ENCODE measurements around the gene SCO1.

SCO1 gene

GRCh38 chr17:10697092-10698081 lies at the start of gene SCO1, which contains the start of gene ADPRM:
SCO1 (minus strand) TSS chr17:10697533; CDS start chr17:10697507, 26 bp downstream.
ADPRM (plus strand) TSS chr17:10697594; CDS start chr17:10704927, 7,333 bp downstream.
- in situ Hi-C loops (cut with HindIII; ENCODE audit: low sequenced_read_pairs) = no loop called here

DNA sequence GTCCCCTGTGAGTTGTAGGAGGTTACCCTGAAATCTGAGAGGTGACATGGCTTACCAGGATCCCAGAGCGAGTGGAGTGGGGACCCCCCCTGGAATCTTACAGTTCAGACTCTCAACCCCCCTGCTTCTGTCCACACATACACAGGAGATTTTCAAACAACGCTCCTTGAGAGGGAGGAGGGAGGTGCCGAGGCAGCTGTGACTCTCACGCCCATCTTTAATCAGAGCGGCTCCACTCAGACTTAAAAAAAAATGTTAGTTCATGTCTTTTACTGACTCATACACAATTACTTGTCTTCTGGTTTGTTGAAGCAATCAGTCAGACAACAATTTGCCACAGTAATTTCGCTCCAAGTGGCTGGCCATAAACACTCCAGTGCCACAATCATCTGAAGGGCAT lies 47.9 kb upstream of the SCO1 start:
- in situ Hi-C loops (cut with HindIII; ENCODE audit: low sequenced_read_pairs) = no loop called here

- in situ Hi-C loops (cut with HindIII; ENCODE audit: low sequenced_read_pairs) = no loop called here
These were observed 47.2 kb upstream of the SCO1 start for GRCh38 chr17:10744501-10745000.

GRCh38 chr17:10743316-10744009 lies 46.1 kb upstream of the SCO1 start:
- in situ Hi-C loops (cut with HindIII; ENCODE audit: low sequenced_read_pairs) = no loop called here

- in situ Hi-C loops (cut with HindIII; ENCODE audit: low sequenced_read_pairs) = no loop called here
These were observed 45.1 kb upstream of the SCO1 start for GRCh38 chr17:10742431-10742830.

GRCh38 chr17:10741416-10742135 lies 44.2 kb upstream of the SCO1 start:
- in situ Hi-C loops (cut with HindIII; ENCODE audit: low sequenced_read_pairs) = no loop called here

DNA sequence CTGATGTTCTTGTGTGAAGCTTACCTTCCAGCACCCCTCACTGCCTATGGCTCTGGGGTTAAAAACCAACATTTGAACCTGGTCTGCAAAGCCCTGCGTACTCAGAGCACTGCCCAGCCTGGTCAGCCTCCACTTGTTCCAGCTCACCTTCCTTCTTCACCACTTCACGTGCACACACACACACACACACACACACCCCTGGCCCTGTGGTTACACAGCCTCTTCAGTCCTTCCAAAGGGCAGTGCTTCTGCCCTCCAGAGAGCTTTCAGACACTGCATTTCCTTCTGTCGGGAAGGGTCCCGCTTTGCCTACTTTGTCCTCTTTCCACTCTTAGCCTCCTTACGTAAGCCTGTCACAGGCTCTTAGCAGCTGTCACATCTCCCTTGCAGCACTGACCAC lies 42.1 kb upstream of the SCO1 start:
- in situ Hi-C loops (cut with HindIII; ENCODE audit: low sequenced_read_pairs) = no loop called here

GRCh38 chr17:10738521-10739258 lies 41.4 kb upstream of the SCO1 start:
- in situ Hi-C loops (cut with HindIII; ENCODE audit: low sequenced_read_pairs) = no loop called here

DNA sequence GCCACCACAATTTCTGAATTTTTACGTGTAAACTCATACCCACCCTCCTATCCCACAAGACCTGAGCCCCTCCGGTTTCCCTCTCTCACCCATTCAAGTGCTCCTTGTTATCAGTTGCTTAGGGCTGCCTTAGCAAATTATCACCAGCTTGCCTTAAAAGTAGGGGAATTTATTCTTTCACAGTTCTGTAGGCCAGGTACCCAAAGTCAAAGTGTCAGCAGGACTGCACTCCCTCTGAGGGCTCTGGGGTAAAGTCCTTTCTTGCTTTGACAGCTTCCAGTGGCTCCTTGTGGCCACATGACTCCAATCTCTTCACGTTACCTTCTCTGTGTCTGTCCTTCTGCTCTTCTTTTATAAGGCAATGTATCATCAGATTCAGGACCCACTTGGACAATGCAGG lies 40.4 kb upstream of the SCO1 start:
- in situ Hi-C loops (cut with HindIII; ENCODE audit: low sequenced_read_pairs) = no loop called here

DNA sequence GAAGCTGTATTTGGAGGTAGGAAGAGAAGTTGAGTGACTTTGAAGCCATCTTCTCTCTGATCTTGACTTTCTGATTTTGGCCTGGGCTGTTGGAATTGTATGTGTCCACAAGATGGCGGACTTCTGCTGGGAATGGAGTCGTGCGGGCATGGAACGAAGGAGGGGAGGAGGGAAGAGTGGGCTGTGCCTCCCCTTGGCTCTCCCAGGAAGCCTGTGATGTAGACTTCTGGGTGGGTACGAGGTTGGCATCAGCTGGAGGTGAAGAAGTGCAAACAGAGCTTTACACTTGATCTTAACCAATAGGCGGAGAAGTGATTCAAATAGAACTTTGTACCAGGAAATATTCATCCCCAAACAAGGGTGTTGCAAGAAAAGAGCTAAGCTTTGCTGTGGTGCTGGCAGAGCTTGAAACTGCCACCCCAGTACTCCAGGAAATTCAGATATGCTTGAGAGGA lies 39.9 kb upstream of the SCO1 start:
- in situ Hi-C loops (cut with HindIII; ENCODE audit: low sequenced_read_pairs) = no loop called here

GRCh38 chr17:10735821-10736220 lies 38.5 kb upstream of the SCO1 start:
- in situ Hi-C loops (cut with HindIII; ENCODE audit: low sequenced_read_pairs) = no loop called here

DNA sequence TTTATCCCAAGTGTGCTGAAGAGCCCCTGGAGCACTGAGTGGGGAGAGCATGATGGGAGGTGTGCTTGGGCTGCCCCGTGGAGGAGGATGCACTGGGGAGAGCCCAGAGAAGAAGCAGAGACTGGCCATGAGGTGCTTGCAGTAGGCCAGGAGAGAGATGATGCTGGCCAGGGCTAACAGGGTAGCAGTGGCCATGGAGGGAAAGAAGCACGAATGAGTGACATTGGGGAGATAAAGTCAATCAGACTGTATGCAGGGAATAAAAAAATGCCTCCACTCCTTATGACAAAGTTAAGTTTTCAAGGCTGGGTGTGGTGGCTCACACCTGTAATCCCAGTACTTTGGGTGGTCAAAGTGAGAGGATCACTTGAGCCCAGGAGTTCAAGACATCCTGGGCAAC lies 37.9 kb upstream of the SCO1 start:
- in situ Hi-C loops (cut with HindIII; ENCODE audit: low sequenced_read_pairs) = no loop called here

DNA sequence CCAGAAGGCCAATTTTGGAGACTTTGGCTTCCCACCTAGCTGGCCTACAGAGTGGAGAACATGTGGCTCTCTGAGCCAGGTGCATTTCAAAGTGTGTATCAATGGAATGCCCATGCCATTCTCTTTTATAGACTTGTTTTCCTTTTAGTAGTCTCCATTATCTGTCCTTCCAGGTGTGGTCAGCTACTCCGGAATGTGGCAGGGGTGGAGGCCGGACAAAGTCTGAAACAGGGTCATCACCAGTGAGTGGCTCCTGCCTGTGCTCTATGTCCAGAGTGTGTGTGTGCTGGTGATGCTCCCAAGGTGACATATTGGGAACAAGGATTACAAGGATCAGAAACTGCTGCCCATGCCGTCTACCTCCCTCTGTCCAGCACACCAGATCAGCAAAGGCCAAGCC lies 36.3 kb upstream of the SCO1 start:
- in situ Hi-C loops (cut with HindIII; ENCODE audit: low sequenced_read_pairs) = loop anchor here (5.0 kb wide), 1 partner anchor 91 kb away; no protein-coding TSS in a partner anchor

GRCh38 chr17:10732121-10732520 lies 34.8 kb upstream of the SCO1 start:
- in situ Hi-C loops (cut with HindIII; ENCODE audit: low sequenced_read_pairs) = loop anchor here (5.0 kb wide), 1 partner anchor 90 kb away; no protein-coding TSS in a partner anchor

GRCh38 chr17:10731408-10731879 lies 34.1 kb upstream of the SCO1 start:
- in situ Hi-C loops (cut with HindIII; ENCODE audit: low sequenced_read_pairs) = loop anchor here (5.0 kb wide), 1 partner anchor 89 kb away; no protein-coding TSS in a partner anchor

- in situ Hi-C loops (cut with HindIII; ENCODE audit: low sequenced_read_pairs) = loop anchor here (5.0 kb wide), 1 partner anchor 88 kb away; no protein-coding TSS in a partner anchor
These were observed 32.9 kb upstream of the SCO1 start for GRCh38 chr17:10730247-10730646.

DNA sequence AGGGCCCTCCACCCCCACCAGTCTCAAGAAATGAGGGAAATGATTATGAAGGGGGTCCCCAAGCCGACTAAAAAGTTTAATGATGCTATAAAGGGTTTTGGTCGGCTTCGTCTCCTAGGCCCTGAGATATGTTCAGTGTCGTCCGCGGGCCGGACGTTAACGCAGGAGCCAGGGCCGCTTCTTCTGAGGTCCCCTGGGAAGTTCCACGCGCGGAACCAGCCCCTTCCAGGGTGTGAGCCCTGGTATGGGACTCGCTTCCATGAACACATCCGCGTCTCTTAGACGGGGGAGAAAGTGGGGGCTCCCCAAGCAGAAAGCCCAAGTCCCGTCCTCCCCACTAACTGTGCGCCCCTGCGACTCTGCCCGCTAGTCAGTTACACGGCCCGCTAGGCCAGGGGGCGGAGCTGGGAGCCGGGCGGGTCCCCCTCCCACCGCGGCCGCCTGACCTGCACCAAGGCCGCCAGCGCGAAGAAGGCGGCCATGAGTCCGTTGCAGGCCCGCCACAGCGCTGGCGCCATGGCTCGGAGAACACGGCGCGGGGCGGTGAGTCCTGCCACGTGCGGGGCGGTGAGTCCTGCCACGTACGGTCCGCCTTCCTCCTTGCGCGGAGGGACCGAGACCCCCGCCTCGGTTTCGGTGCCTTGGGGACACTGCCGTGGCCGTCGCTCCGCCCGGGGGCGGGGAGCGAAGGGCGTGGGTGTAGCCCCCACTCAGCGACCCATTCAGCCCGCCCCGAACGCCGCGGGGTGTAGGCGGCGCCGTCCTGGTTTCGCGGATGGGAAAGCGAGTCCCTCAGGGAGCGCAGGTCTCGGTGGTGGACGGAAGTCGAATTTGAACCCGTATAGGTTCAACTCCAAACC lies 32.2 kb upstream of the SCO1 start, which contains the start of gene TMEM220:
TMEM220 (minus strand) TSS at position 690 of the 860 bp plus-strand sequence; CDS start at position 518, 172 bp downstream.
- in situ Hi-C loops (cut with HindIII; ENCODE audit: low sequenced_read_pairs) = loop anchor here (5.0 kb wide), 1 partner anchor 87 kb away; no protein-coding TSS in a partner anchor

DNA sequence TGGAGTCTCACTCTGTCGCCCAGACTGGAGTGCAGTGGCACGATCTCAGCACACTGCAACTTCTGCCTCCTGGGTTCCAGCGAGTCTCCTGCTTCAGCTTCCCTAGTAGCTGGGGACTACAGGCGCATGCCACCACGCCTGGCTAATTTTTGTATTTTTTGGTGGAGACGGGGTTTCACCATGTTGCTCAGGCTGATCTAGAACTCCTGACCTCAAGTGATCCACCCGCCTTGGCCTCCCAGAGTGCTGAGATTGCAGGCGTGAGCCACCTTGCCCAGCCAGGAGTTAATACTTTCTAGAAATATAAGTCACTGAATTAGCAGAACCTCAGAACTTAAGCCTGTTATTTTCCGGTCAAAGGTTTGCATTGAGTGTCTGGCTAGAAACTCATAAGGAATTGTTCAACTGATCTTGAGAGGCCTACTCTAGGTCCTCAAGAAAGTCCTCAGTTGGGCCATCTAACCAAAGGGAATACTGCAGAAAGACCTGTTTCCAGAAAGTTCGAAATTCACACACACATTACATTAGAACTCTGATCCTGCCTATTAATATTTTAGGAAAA lies 31.1 kb upstream of the SCO1 start:
- in situ Hi-C loops (cut with HindIII; ENCODE audit: low sequenced_read_pairs) = no loop called here
